Gastroesophageal sphincter (tissue), 3 donors: ENCODE data around the gene SDK1.

Experiments
- EP300 ChIP-seq: sonication (generic); formaldehyde crosslinking; IDR thresholded peaks from one replicate; pipeline ENCODE4 v1.6.1; 2017; ENCODE audit warnings: antibody characterized with exemption, mild to moderate bottlenecking
- POLR2A ChIP-seq, 2 donors: fragments of 450-650 bp; IDR thresholded peaks; one replicate each; pipeline ENCODE4 v1.6.1; 2017; ENCODE audit warnings: antibody characterized with exemption in 2 of 2, mild to moderate bottlenecking in 2 of 2, moderate library complexity in 1 of 2
- POLR2AphosphoS5 ChIP-seq: sonication (generic); formaldehyde crosslinking; IDR thresholded peaks from one replicate; pipeline ENCODE4 v1.6.1; 2017; ENCODE audit warnings: antibody characterized with exemption
- TF ChIP-seq, protein P1 (sequence below), 4 experiments: fragments of 200-600 bp in 2 of 4; fragments of 450-650 bp in 2 of 4; sonication (generic) in 1 of 4; IDR thresholded peaks; one replicate each; pipeline ENCODE4 v1.5.1; 2017 to 2019; ENCODE audit warnings: antibody characterized with exemption in 4 of 4, mild to moderate bottlenecking in 2 of 4, moderate library complexity in 2 of 4

- TF ChIP-seq EP300, result no peak
- TF ChIP-seq, protein P1, sequence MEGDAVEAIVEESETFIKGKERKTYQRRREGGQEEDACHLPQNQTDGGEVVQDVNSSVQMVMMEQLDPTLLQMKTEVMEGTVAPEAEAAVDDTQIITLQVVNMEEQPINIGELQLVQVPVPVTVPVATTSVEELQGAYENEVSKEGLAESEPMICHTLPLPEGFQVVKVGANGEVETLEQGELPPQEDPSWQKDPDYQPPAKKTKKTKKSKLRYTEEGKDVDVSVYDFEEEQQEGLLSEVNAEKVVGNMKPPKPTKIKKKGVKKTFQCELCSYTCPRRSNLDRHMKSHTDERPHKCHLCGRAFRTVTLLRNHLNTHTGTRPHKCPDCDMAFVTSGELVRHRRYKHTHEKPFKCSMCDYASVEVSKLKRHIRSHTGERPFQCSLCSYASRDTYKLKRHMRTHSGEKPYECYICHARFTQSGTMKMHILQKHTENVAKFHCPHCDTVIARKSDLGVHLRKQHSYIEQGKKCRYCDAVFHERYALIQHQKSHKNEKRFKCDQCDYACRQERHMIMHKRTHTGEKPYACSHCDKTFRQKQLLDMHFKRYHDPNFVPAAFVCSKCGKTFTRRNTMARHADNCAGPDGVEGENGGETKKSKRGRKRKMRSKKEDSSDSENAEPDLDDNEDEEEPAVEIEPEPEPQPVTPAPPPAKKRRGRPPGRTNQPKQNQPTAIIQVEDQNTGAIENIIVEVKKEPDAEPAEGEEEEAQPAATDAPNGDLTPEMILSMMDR (IDR thresholded peaks at IDR 0.05), result no peak
- TF ChIP-seq POLR2A (IDR thresholded peaks at IDR 0.05), result no peak
- TF ChIP-seq POLR2AphosphoS5, result no peak
These were observed 96.3 kb downstream of the SDK1 start for GRCh38 chr7:3397324-3397723.
